Measurements from ENCODE around the gene CDS2. TPM values are rescaled to one million over a fixed set of nuclear protein-coding genes. Genes with fewer than 3 reads are reported as not detected.

The CDS2 gene
- total and polyA plus RNA-seq, 5 donors from 2014 or later = 47.6 to 77.9 (median 55.3) TPM

DNA sequence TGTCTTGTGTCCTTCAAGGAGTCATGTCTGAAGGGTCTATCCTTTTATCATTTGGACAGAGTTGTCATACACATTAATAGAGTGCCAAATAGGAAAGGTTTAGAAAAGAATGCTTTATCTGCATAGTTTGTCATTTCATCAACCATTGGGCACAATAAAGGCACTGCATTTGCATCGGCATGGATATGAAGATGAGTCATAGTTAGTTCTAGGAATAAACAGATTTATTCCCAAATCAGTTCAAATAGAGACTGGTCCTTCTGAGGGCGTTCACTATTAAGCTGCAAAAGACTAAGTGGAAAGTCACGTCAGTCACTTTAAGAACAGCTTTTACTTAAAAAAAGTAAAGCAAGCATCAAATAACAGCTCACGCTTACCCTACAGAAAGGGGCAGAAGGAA, 90.8 kb downstream of the CDS2 start:
- Histone ChIP-seq H3K4me1 (ENCODE audit: control insufficient read depth, insufficient read depth, low read length, poor library complexity, severe bottlenecking) (no peaks in the 10 kb centered on the region), H3K27me3 (ENCODE audit: control insufficient read depth, insufficient read depth, low read length) (no peaks in the 10 kb centered on the region), H3K4me3 (ENCODE audit: low read depth, low read length) (no peak overlapping the region), H3K9me3 (ENCODE audit: control insufficient read depth in 2 of 2, low read length in 2 of 2) (no peaks in the 10 kb centered on the region), H3K36me3 (ENCODE audit: control insufficient read depth, insufficient read depth, low read length) (no peaks in the 10 kb centered on the region), H3K27ac (ENCODE audit: insufficient read depth, low read length, poor library complexity, severe bottlenecking) (no peak overlapping the region)
- H3K27me3 Mint-ChIP-seq = no peaks in the 10 kb centered on the region
- ATAC-seq (ENCODE audit: low read depth in 2 of 2) (no peak), DNase-seq (no peak)
- no peaks in the 10 kb centered on the region for H3K4me1 Mint-ChIP-seq
- H3K27ac Mint-ChIP-seq = no peak overlapping the region
- peaks cover 14% of the 10 kb centered on the region for H3K36me3 Mint-ChIP-seq
- H3K4me3 Mint-ChIP-seq = no peak overlapping the region
- H3K9me3 Mint-ChIP-seq = peaks cover 0 to 1% (median 0%) of the 10 kb centered on the region in 7 donors

DNA sequence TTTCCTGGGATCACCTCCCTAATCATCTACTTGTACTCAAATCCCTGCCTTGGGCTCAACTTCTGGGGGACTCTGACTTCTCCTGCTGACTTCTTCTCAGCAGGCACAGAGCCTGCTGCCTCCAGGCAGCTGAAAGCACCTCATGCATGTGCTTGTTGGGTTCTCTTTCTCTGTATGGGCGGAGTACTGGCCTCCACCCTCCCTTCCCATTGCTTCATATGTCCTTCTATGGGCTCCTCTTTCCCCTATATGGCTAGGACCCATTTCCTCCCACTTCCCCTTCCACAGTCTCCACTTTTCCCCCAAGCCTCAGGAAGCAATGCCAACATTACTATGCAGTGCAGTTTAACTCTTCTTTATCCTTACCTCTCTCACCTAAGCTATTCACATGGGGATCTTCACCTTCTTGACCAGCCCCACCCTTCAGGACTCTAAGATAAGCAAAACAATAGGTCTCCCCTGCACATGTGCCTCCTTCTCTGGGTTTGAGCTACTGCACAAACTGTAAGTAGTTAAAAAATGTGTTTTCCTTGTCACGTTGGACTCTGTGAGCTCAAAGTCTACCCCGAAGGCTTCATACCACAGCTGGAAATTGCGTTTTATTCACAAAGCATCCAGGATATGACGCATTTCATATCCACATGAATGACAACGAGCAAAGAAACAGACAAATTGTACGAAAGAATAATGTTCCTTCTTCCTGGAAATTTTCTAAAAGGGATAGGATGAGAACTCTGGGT, 93.7 kb downstream of the CDS2 start:
- Mint-ChIP-seq H3K27me3 (no peaks in the 10 kb centered on the region), H3K4me1 (no peaks in the 10 kb centered on the region), H3K9me3 (no peaks in the 10 kb centered on the region), H3K36me3 (peaks cover 10% of the 10 kb centered on the region), H3K4me3 (no peak overlapping the region), H3K27ac (peak overlapping the region in 2 of 3 donors; percentile 0 to 19)
- DNase-seq (no peak), ATAC-seq (ENCODE audit: low read depth in 2 of 2) (no peak)
- no peaks in the 10 kb centered on the region for H3K4me1 ChIP-seq (ENCODE audit: control insufficient read depth, insufficient read depth, low read length, poor library complexity, severe bottlenecking)
- H3K27ac ChIP-seq (ENCODE audit: insufficient read depth, low read length, poor library complexity, severe bottlenecking) = no peak overlapping the region
- no peaks in the 10 kb centered on the region for H3K36me3 ChIP-seq (ENCODE audit: control insufficient read depth, insufficient read depth, low read length)
- no peak overlapping the region for H3K4me3 ChIP-seq (ENCODE audit: low read depth, low read length)
- H3K9me3 ChIP-seq (ENCODE audit: control insufficient read depth in 2 of 2, low read length in 2 of 2) = no peaks in the 10 kb centered on the region
- H3K27me3 ChIP-seq (ENCODE audit: control insufficient read depth, insufficient read depth, low read length) = no peaks in the 10 kb centered on the region

- no peaks in the 10 kb centered on the region for H3K9me3 Mint-ChIP-seq
- Histone ChIP-seq H3K9me3 (ENCODE audit: control insufficient read depth in 2 of 2, low read length in 2 of 2) (no peaks in the 10 kb centered on the region), H3K4me1 (ENCODE audit: control insufficient read depth, insufficient read depth, low read length, poor library complexity, severe bottlenecking) (no peaks in the 10 kb centered on the region), H3K27ac (ENCODE audit: insufficient read depth, low read length, poor library complexity, severe bottlenecking) (no peak overlapping the region), H3K27me3 (ENCODE audit: control insufficient read depth, insufficient read depth, low read length) (no peaks in the 10 kb centered on the region), H3K36me3 (ENCODE audit: control insufficient read depth, insufficient read depth, low read length) (no peaks in the 10 kb centered on the region), H3K4me3 (ENCODE audit: low read depth, low read length) (no peak overlapping the region)
- no peak overlapping the region for H3K27ac Mint-ChIP-seq
- no peak for DNase-seq
- H3K4me3 Mint-ChIP-seq = no peak overlapping the region
- no peaks in the 10 kb centered on the region for H3K27me3 Mint-ChIP-seq
- ATAC-seq (ENCODE audit: low read depth in 2 of 2) = no peak
- no peaks in the 10 kb centered on the region for H3K4me1 Mint-ChIP-seq
- peaks cover 10% of the 10 kb centered on the region for H3K36me3 Mint-ChIP-seq
These were observed 94.2 kb downstream of the CDS2 start for GRCh38 chr20:5221061-5221430.

DNA sequence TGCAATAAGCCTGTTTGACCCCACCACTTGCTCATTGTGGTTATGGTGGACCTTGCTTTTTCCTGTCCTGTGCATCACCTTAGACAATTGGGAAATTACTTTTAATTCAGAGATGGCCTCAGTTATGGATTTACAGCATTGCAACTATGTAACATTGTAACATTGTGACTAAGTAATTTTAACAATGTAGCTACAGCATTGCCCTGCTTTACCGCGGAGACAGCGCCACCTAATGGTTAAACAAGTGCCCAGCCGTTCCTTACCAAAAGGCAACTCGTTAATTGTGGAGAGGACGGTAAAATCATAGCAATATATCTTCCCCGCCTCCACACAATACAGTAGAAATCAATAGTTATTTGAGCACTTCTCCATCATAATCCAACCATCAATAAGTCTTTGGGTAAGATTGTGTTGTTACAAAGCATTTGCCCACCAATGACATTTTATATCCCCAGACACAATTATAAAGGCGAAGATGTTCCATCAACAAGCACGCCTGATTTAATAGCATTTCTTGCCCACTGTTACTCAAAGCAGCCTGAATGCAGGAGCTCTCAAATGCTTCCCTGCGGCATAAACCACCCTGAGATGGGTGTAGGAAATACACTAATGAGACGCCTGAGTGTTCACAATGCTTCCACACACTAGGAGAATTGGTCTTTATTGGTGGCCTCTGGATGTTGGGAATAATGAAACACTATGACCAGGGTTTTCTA, 96.3 kb downstream of the CDS2 start:
- H3K36me3 Mint-ChIP-seq = peaks cover 8% of the 10 kb centered on the region
- H3K9me3 Mint-ChIP-seq = no peaks in the 10 kb centered on the region

DNA sequence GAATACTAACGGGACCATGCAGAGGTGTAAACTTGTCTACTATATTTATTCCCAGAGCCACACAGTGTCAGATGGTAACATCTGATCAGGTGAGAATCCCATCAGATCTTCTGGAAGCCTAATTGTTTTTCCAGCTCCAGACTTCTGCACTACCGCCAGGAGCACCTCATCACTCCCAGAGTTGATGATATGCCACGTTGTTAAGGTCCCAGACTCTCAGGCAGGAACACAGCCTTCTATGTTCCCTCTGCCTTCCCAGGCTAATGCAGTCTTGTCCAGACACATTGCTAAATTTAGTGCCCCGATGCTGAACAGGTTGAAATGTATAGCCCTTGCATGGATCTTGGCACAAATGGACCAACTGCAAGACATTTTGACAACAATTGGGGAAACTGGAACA, 103.7 kb downstream of the CDS2 start:
- H3K9me3 Mint-ChIP-seq = peaks cover 0 to 2% (median 0%) of the 10 kb centered on the region in 7 donors
- no peak overlapping the region for H3K4me3 Mint-ChIP-seq
- DNase-seq (no peak), ATAC-seq (ENCODE audit: low read depth in 2 of 2) (no peak)
- H3K4me1 Mint-ChIP-seq = no peaks in the 10 kb centered on the region
- H3K27me3 ChIP-seq (ENCODE audit: control insufficient read depth, insufficient read depth, low read length) = peaks cover 8% of the 10 kb centered on the region
- no peaks in the 10 kb centered on the region for H3K36me3 ChIP-seq (ENCODE audit: control insufficient read depth, insufficient read depth, low read length)
- no peak overlapping the region for H3K4me3 ChIP-seq (ENCODE audit: low read depth, low read length)
- no peak overlapping the region for H3K27ac Mint-ChIP-seq
- no peaks in the 10 kb centered on the region for H3K4me1 ChIP-seq (ENCODE audit: control insufficient read depth, insufficient read depth, low read length, poor library complexity, severe bottlenecking)
- H3K9me3 ChIP-seq (ENCODE audit: control insufficient read depth in 2 of 2, low read length in 2 of 2) = no peaks in the 10 kb centered on the region
- peaks cover 19% of the 10 kb centered on the region for H3K27me3 Mint-ChIP-seq
- H3K27ac ChIP-seq (ENCODE audit: insufficient read depth, low read length, poor library complexity, severe bottlenecking) = no peak overlapping the region
- H3K36me3 Mint-ChIP-seq = peaks cover 8% of the 10 kb centered on the region

More for the DNA sequence above, 96.3 kb downstream of the CDS2 start:
- DNase-seq = peak; percentile 30 to 70 (median 47)
- no peaks in the 10 kb centered on the region for H3K27me3 Mint-ChIP-seq
- no peak overlapping the region for H3K27ac Mint-ChIP-seq
- no peak overlapping the region for H3K4me3 ChIP-seq (ENCODE audit: low read depth, low read length)
- no peaks in the 10 kb centered on the region for H3K36me3 ChIP-seq (ENCODE audit: control insufficient read depth, insufficient read depth, low read length)
- no peak overlapping the region for H3K4me3 Mint-ChIP-seq
- no peaks in the 10 kb centered on the region for H3K4me1 ChIP-seq (ENCODE audit: control insufficient read depth, insufficient read depth, low read length, poor library complexity, severe bottlenecking)
- no peaks in the 10 kb centered on the region for H3K4me1 Mint-ChIP-seq
- peak; percentile 39 to 40 for ATAC-seq (ENCODE audit: low read depth in 2 of 2)
- H3K27me3 ChIP-seq (ENCODE audit: control insufficient read depth, insufficient read depth, low read length) = no peaks in the 10 kb centered on the region
- H3K9me3 ChIP-seq (ENCODE audit: control insufficient read depth in 2 of 2, low read length in 2 of 2) = no peaks in the 10 kb centered on the region
- H3K27ac ChIP-seq (ENCODE audit: insufficient read depth, low read length, poor library complexity, severe bottlenecking) = no peak overlapping the region

GRCh38 chr20:5234158-5234557, 107.3 kb downstream of the CDS2 start:
- Mint-ChIP-seq H3K36me3 (peaks cover 4% of the 10 kb centered on the region), H3K27me3 (peaks cover 47% of the 10 kb centered on the region)

DNA sequence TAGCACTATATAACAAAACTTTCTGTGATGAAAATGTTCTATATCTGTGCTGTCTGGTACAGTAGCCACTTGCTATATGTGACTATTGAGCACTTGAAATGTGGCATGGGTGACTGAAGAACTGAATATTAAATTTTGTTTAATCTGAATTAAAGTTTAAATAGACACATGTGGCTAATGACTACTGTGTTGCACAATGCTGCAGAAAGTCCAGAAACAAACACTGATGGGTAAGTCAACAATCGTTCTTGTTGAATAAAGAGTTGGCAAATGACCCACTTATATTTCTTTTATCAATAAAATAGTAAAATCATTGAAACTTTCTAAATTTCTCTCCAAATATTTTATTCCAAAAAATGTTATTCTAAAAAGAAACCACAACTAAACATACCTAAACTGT, 108.2 kb downstream of the CDS2 start:
- Mint-ChIP-seq H3K27me3 (peaks cover 51% of the 10 kb centered on the region), H3K4me3 (no peak overlapping the region), H3K4me1 (no peaks in the 10 kb centered on the region), H3K36me3 (peaks cover 4% of the 10 kb centered on the region), H3K27ac (no peak overlapping the region), H3K9me3 (peaks cover 0 to 8% (median 2%) of the 10 kb centered on the region in 7 donors)
- Histone ChIP-seq H3K4me3 (ENCODE audit: low read depth, low read length) (no peak overlapping the region), H3K36me3 (ENCODE audit: control insufficient read depth, insufficient read depth, low read length) (no peaks in the 10 kb centered on the region), H3K27me3 (ENCODE audit: control insufficient read depth, insufficient read depth, low read length) (peaks cover 8% of the 10 kb centered on the region), H3K4me1 (ENCODE audit: control insufficient read depth, insufficient read depth, low read length, poor library complexity, severe bottlenecking) (no peaks in the 10 kb centered on the region), H3K9me3 (ENCODE audit: control insufficient read depth in 2 of 2, low read length in 2 of 2) (no peaks in the 10 kb centered on the region), H3K27ac (ENCODE audit: insufficient read depth, low read length, poor library complexity, severe bottlenecking) (no peak overlapping the region)
- DNase-seq (no peak), ATAC-seq (ENCODE audit: low read depth in 2 of 2) (no peak)

More at GRCh38 chr20:5234158-5234557, 107.3 kb downstream of the CDS2 start:
- Histone ChIP-seq H3K27ac (ENCODE audit: insufficient read depth, low read length, poor library complexity, severe bottlenecking) (no peak overlapping the region), H3K36me3 (ENCODE audit: control insufficient read depth, insufficient read depth, low read length) (no peaks in the 10 kb centered on the region), H3K4me1 (ENCODE audit: control insufficient read depth, insufficient read depth, low read length, poor library complexity, severe bottlenecking) (no peaks in the 10 kb centered on the region), H3K4me3 (ENCODE audit: low read depth, low read length) (no peak overlapping the region), H3K9me3 (ENCODE audit: control insufficient read depth in 2 of 2, low read length in 2 of 2) (no peaks in the 10 kb centered on the region), H3K27me3 (ENCODE audit: control insufficient read depth, insufficient read depth, low read length) (peaks cover 8% of the 10 kb centered on the region)
- peaks cover 0 to 7% (median 2%) of the 10 kb centered on the region in 7 donors for H3K9me3 Mint-ChIP-seq
- DNase-seq (no peak), ATAC-seq (ENCODE audit: low read depth in 2 of 2) (no peak)
- H3K27ac Mint-ChIP-seq = no peak overlapping the region
- no peak overlapping the region for H3K4me3 Mint-ChIP-seq
- no peaks in the 10 kb centered on the region for H3K4me1 Mint-ChIP-seq
